Caco-2 (cell line): ENCODE data around the gene TMUB2. TPM values are rescaled to one million over a fixed set of nuclear protein-coding genes. Genes with fewer than 3 reads are reported as not detected.

Experiments used
- BruUV-seq: library from RNA; stranded (reverse); fragments of 400-500 nt; replicated peaks from 2 replicates; lab custom pipeline; 2021; lab: Mats Ljungman, UMichigan
- CTCF ChIA-PET: fragments of 300-600 bp; sonication (Branson Sonifier 250); formaldehyde crosslinking; loops from one replicate; lab custom pipeline; 2022; ENCODE audit warnings: antibody characterized with exemption; lab: Charles Lee
- POLR2A ChIA-PET: fragments of 300-600 bp; sonication (Branson Sonifier 250); formaldehyde crosslinking; loops from one replicate; lab custom pipeline; 2022; ENCODE audit warnings: antibody characterized with exemption; lab: Charles Lee
- DNase-seq, 2 experiments: peaks; one replicate each; pipeline versions ENCODE4 v3.0.0 to v3.0.0-alpha.2; 2020 to 2022
- H3K27me3 ChIP-seq: replicated peaks from 2 replicates; pipeline ENCODE4 v1.6.0; 2011; ENCODE audit warnings: low read length; ENCODE audit not compliant: control insufficient read depth, insufficient read depth
- H3K36me3 ChIP-seq: 2 replicates; pipeline ENCODE4 v1.5.1; 2011; ENCODE audit warnings: low read length; ENCODE audit not compliant: control insufficient read depth, insufficient read depth
- H3K4me1 ChIP-seq: fragments of 250-450 bp; sonication (Bioruptor Pico); 2 replicates; pipeline ENCODE4 v1.5.1; 2020; ENCODE audit warnings: mild to moderate bottlenecking
- H3K4me3 ChIP-seq: 2 replicates; pipeline ENCODE4 v1.5.1; 2011; ENCODE audit warnings: low read depth, mild to moderate bottlenecking, control low read depth, low read length
- H3K9me3 ChIP-seq: fragments of 250-450 bp; sonication (Bioruptor Pico); 2 replicates; pipeline ENCODE4 v1.5.1; 2020; ENCODE audit warnings: mild to moderate bottlenecking, moderate library complexity
- H3K27ac Mint-ChIP-seq: one replicate; pipeline ENCODE4 v1.8.0; 2022; ENCODE audit warnings: mixed read lengths; ENCODE audit not compliant: unreplicated experiment
- H3K27me3 Mint-ChIP-seq: one replicate; pipeline ENCODE4 v1.8.0; 2022; ENCODE audit warnings: mixed read lengths; ENCODE audit not compliant: insufficient read depth, unreplicated experiment
- H3K36me3 Mint-ChIP-seq: one replicate; pipeline ENCODE4 v1.8.0; 2022; ENCODE audit warnings: mild to moderate bottlenecking, mixed read lengths; ENCODE audit not compliant: insufficient read depth, unreplicated experiment
- H3K4me1 Mint-ChIP-seq: one replicate; pipeline ENCODE4 v1.8.0; 2022; ENCODE audit warnings: low read depth, mixed read lengths; ENCODE audit not compliant: unreplicated experiment
- H3K4me3 Mint-ChIP-seq: one replicate; pipeline ENCODE4 v1.8.0; 2022; ENCODE audit warnings: mild to moderate bottlenecking, moderate library complexity, mixed read lengths; ENCODE audit not compliant: unreplicated experiment
- H3K9me3 Mint-ChIP-seq: one replicate; pipeline ENCODE4 v1.8.0; 2022; ENCODE audit warnings: mixed read lengths; ENCODE audit not compliant: unreplicated experiment
- intact Hi-C: fragments of 100-400 bp; cut with micrococcal nuclease; formaldehyde crosslinking; loops from one replicate; pipeline ENCODE4 v1.10.0; 2022; ENCODE audit not compliant: unreplicated experiment
- total RNA-seq: library from RNA; stranded (reverse); gene quantifications from 2 replicates; pipeline ENCODE4 v1.2.3, GENCODE V29; 2022
- TF ChIP-seq, protein P1 (sequence below), 2 experiments: fragments of 200-600 bp in 1 of 2; IDR thresholded peaks; 1 replicate in 1 of 2; 2 replicates in 1 of 2; pipeline versions ENCODE4 v1.5.1 to v1.8.0; 2011 to 2022; ENCODE audit warnings: antibody characterized with exemption in 1 of 2, control low read depth in 1 of 2, inconsistent platforms in 1 of 2, low read depth in 1 of 2, low read length in 1 of 2, mild to moderate bottlenecking in 1 of 2, moderate library complexity in 1 of 2; ENCODE audit not compliant: insufficient read depth in 1 of 2, severe bottlenecking in 1 of 2, unreplicated experiment in 1 of 2

The TMUB2 gene
- total RNA-seq, 1 experiment from 2014 or later = 28.4 TPM

GRCh38 chr17:44205962-44206824, 19.4 kb downstream of the TMUB2 start:
- H3K9me3 ChIP-seq = no peaks in the 10 kb centered on the region
- peaks cover 2% of the 10 kb centered on the region; the same call in 1 of the 2 replicates for H3K4me1 ChIP-seq
- peak in 1 of 2 experiments; percentile 52 for DNase-seq
- intact Hi-C loops = no loop called here
- no peak overlapping the region for H3K4me3 ChIP-seq
- no peaks in the 10 kb centered on the region for H3K9me3 Mint-ChIP-seq
- BruUV-seq = no TSS peak
- no peaks in the 10 kb centered on the region for H3K27me3 ChIP-seq
- H3K27me3 Mint-ChIP-seq = no peaks in the 10 kb centered on the region
- ChIA-PET CTCF (interaction anchor here (0.6 to 1.2 kb wide), 5 partner anchors 12 to 139 kb away, joined by 3 to 9 read pairs (median 5); partner anchors contain the start of genes GRN and TMUB2), POLR2A (interaction anchor here (0.6 kb wide), 1 partner anchor 868 kb away, joined by 7 read pairs; no protein-coding TSS in a partner anchor)
- peaks cover 16% of the 10 kb centered on the region for H3K4me1 Mint-ChIP-seq
- H3K36me3 ChIP-seq = peaks cover 2% of the 10 kb centered on the region
- no peak overlapping the region for H3K27ac Mint-ChIP-seq
- peaks cover 41% of the 10 kb centered on the region for H3K36me3 Mint-ChIP-seq
- H3K4me3 Mint-ChIP-seq = no peak overlapping the region
- TF ChIP-seq, protein P1, sequence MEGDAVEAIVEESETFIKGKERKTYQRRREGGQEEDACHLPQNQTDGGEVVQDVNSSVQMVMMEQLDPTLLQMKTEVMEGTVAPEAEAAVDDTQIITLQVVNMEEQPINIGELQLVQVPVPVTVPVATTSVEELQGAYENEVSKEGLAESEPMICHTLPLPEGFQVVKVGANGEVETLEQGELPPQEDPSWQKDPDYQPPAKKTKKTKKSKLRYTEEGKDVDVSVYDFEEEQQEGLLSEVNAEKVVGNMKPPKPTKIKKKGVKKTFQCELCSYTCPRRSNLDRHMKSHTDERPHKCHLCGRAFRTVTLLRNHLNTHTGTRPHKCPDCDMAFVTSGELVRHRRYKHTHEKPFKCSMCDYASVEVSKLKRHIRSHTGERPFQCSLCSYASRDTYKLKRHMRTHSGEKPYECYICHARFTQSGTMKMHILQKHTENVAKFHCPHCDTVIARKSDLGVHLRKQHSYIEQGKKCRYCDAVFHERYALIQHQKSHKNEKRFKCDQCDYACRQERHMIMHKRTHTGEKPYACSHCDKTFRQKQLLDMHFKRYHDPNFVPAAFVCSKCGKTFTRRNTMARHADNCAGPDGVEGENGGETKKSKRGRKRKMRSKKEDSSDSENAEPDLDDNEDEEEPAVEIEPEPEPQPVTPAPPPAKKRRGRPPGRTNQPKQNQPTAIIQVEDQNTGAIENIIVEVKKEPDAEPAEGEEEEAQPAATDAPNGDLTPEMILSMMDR (IDR thresholded peaks at IDR 0.05; ENCODE audit: insufficient read depth in 1 of 2, low read depth in 1 of 2, low read length in 1 of 2, severe bottlenecking in 1 of 2, unreplicated experiment in 1 of 2) = peak in 1 of 2 experiments; percentile 40

DNA sequence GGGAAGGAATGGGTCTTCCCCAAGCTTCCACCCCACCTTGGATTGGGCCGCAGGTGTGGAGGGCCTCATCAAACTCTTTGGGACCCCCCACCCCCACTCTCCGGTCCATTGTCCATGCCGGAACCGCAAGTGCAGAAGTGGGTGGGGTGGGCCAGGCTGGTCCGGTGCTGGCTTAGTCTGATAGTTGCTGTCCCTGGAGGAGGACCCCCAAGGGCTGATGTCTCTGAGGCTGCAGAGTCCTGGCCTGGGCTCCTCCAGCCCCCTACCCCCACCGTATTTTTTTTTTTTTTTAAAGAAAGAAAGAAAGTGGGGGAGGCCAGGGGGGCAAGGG, 20.0 kb downstream of the TMUB2 start:
- TF ChIP-seq, protein P1 (IDR thresholded peaks at IDR 0.05; ENCODE audit: insufficient read depth in 1 of 2, low read depth in 1 of 2, low read length in 1 of 2, severe bottlenecking in 1 of 2, unreplicated experiment in 1 of 2) = no peak
- Mint-ChIP-seq H3K27ac (no peak overlapping the region), H3K27me3 (no peaks in the 10 kb centered on the region), H3K9me3 (no peaks in the 10 kb centered on the region), H3K4me3 (no peak overlapping the region), H3K36me3 (peaks cover 47% of the 10 kb centered on the region), H3K4me1 (peaks cover 12% of the 10 kb centered on the region)
- Histone ChIP-seq H3K4me3 (no peak overlapping the region), H3K27me3 (no peaks in the 10 kb centered on the region), H3K4me1 (no peaks in the 10 kb centered on the region), H3K9me3 (no peaks in the 10 kb centered on the region), H3K36me3 (peaks cover 2% of the 10 kb centered on the region)
- intact Hi-C loops = no loop called here
- ChIA-PET CTCF (interaction anchor here (0.6 to 1.2 kb wide), 4 partner anchors 12 to 305 kb away, joined by 3 to 10 read pairs (median 4); partner anchors contain the start of gene GRN), POLR2A (interaction anchor here (0.6 kb wide), 1 partner anchor 814 kb away, joined by 3 read pairs; no protein-coding TSS in a partner anchor)
- no peak for DNase-seq
- BruUV-seq = TSS peak; percentile 43

DNA sequence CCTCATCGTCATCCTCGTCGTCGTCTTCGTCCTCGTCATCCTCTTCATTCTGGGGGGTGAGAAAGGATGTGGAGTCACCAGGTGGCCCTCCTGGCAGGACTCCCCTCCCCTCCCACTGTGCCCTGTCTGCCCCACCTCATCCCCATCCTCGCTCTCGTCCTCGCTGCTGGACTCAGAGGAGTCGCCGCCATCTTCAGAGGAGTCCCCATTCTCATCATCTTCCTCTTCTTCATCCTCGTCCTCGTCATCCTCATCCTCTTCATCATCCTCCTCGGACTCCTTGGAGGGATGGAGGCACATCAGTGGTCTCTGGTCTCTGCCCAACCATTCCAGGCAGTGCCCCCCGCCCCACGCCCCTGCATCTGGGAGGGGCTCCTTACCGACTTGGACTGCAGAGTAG, 20.5 kb downstream of the TMUB2 start:
- no peaks in the 10 kb centered on the region for H3K27me3 Mint-ChIP-seq
- H3K36me3 Mint-ChIP-seq = peaks cover 52% of the 10 kb centered on the region
- Histone ChIP-seq H3K27me3 (no peaks in the 10 kb centered on the region), H3K36me3 (peaks cover 2% of the 10 kb centered on the region), H3K9me3 (no peaks in the 10 kb centered on the region), H3K4me1 (no peaks in the 10 kb centered on the region), H3K4me3 (no peak overlapping the region)
- TF ChIP-seq, protein P1 (IDR thresholded peaks at IDR 0.05; ENCODE audit: insufficient read depth in 1 of 2, low read depth in 1 of 2, low read length in 1 of 2, severe bottlenecking in 1 of 2, unreplicated experiment in 1 of 2) = no peak
- ChIA-PET POLR2A (interaction anchor here (0.6 kb wide), 1 partner anchor 814 kb away, joined by 3 read pairs; no protein-coding TSS in a partner anchor), CTCF (interaction anchor here (0.6 kb wide), 1 partner anchor 305 kb away, joined by 10 read pairs; no protein-coding TSS in a partner anchor)
- no peak overlapping the region for H3K27ac Mint-ChIP-seq
- BruUV-seq = no TSS peak
- no peak overlapping the region for H3K4me3 Mint-ChIP-seq
- intact Hi-C loops = no loop called here
- no peaks in the 10 kb centered on the region for H3K9me3 Mint-ChIP-seq
- no peak for DNase-seq
- H3K4me1 Mint-ChIP-seq = peaks cover 12% of the 10 kb centered on the region
